Ishikawa (cell line): ENCODE results near the gene CROCC2.

ENCODE experiments used
- CEBPB ChIP-seq: IDR thresholded peaks from 2 replicates; pipeline ENCODE4 v1.6.1; 2012
- CREB1 ChIP-seq: IDR thresholded peaks from 2 replicates; pipeline ENCODE4 v1.6.1; 2012; ENCODE audit warnings: low read depth
- EGR1 ChIP-seq: IDR thresholded peaks from 2 replicates; pipeline ENCODE4 v1.6.1; 2012
- EP300 ChIP-seq: IDR thresholded peaks from 2 replicates; pipeline ENCODE4 v1.6.1; 2012; ENCODE audit warnings: borderline replicate concordance
- FOXM1 ChIP-seq: IDR thresholded peaks from 2 replicates; pipeline ENCODE4 v1.6.1; 2012; ENCODE audit warnings: low read depth, borderline replicate concordance
- MAX ChIP-seq: IDR thresholded peaks from 2 replicates; pipeline ENCODE4 v1.6.1; 2012
- RAD21 ChIP-seq: IDR thresholded peaks from 2 replicates; pipeline ENCODE4 v1.6.1; 2012; ENCODE audit warnings: low read depth
- REST ChIP-seq: IDR thresholded peaks from 2 replicates; pipeline ENCODE4 v1.6.1; 2012; ENCODE audit warnings: low read depth, mild to moderate bottlenecking
- TEAD4 ChIP-seq: IDR thresholded peaks from 2 replicates; pipeline ENCODE4 v1.6.1; 2012
- ZBTB7A ChIP-seq: IDR thresholded peaks from 2 replicates; pipeline ENCODE4 v1.6.1; 2012; ENCODE audit warnings: low read depth

GRCh38 chr2:240891492-240892340 is 14.4 kb upstream of the CROCC2 start:
- TF ChIP-seq RAD21 (no peak), MAX (no peak), ZBTB7A (no peak), FOXM1 (no peak), CREB1 (no peak), EGR1 (no peak), CEBPB (no peak), REST (no peak), EP300 (no peak), TEAD4 (no peak)
